ENCODE data around the gene SGK1.

Gene SGK1

GRCh38 chr6:134253681-134254080, 64.2 kb downstream of the SGK1 start:
- DNase-seq (ENCODE audit: low read depth in 1 of 2, low spot score in 1 of 2), result no peak
- in situ Hi-C loops (cut with HindIII; ENCODE audit: low pct_unique_long_range_greater_than_20kb, low sequenced_read_pairs), result no loop called here

GRCh38 chr6:134251320-134251719, 66.6 kb downstream of the SGK1 start:
- TF ChIP-seq JUND (IDR thresholded peaks at IDR 0.05; ENCODE audit: low read depth), result no peak
- in situ Hi-C loops (cut with HindIII; ENCODE audit: low pct_unique_long_range_greater_than_20kb, low sequenced_read_pairs), result no loop called here

More at GRCh38 chr6:134253681-134254080, 64.2 kb downstream of the SGK1 start:
- TF ChIP-seq JUND (IDR thresholded peaks at IDR 0.05; ENCODE audit: low read depth), result no peak

GRCh38 chr6:134250776-134251175, 67.1 kb downstream of the SGK1 start:
- no peak for DNase-seq (ENCODE audit: low read depth in 1 of 2, low spot score in 1 of 2)
- in situ Hi-C loops (cut with HindIII; ENCODE audit: low pct_unique_long_range_greater_than_20kb, low sequenced_read_pairs), result no loop called here
- TF ChIP-seq JUND (IDR thresholded peaks at IDR 0.05; ENCODE audit: low read depth), result no peak

More at GRCh38 chr6:134251320-134251719, 66.6 kb downstream of the SGK1 start:
- no peak for DNase-seq (ENCODE audit: low read depth in 1 of 2, low spot score in 1 of 2)

DNA sequence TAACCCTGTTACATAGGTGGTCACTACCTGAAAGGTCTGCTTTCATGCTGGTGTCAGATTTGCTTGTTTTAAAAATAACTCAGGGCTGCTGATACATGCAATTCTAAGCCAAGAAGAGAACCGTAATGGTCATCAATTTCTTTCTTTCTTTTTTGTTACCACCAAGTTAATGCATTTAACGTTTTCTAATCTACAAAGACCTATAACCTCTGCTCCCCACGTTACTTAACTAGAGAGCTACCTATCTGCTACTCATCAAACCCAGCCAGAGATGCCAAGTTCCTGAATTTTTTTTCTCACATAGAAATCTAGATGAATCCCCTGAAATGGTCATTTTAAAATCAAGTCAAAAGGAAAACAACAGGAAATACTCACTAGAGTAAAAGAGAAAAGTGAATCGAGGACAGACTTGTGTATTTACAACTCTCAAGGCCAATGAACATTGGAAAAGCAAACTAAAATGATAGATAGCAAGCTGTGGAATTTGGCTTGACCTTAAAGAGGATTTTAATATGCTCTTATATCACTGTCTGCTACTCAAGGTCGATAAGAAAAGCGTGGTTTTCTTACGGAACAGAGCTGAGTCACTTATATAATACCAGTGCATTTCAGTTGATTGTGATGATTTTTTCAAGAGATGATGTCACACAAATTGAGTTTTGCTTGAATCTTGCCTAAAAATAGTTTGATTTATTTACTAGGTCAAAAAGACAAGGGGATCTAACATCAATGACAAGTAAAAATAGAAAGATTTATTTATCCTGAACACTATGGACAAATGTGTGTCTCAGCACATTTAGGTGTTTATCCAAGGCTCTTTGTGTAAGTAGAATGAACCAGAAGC, 67.9 kb downstream of the SGK1 start:
- no peak for TF ChIP-seq JUND (IDR thresholded peaks at IDR 0.05; ENCODE audit: low read depth)
- in situ Hi-C loops (cut with HindIII; ENCODE audit: low pct_unique_long_range_greater_than_20kb, low sequenced_read_pairs), result no loop called here
- DNase-seq (ENCODE audit: low read depth in 1 of 2, low spot score in 1 of 2), result no peak

GRCh38 chr6:134249239-134249758, 68.6 kb downstream of the SGK1 start:
- DNase-seq (ENCODE audit: low read depth in 1 of 2, low spot score in 1 of 2), result no peak
- no peak for TF ChIP-seq JUND (IDR thresholded peaks at IDR 0.05; ENCODE audit: low read depth)
- in situ Hi-C loops (cut with HindIII; ENCODE audit: low pct_unique_long_range_greater_than_20kb, low sequenced_read_pairs), result no loop called here

DNA sequence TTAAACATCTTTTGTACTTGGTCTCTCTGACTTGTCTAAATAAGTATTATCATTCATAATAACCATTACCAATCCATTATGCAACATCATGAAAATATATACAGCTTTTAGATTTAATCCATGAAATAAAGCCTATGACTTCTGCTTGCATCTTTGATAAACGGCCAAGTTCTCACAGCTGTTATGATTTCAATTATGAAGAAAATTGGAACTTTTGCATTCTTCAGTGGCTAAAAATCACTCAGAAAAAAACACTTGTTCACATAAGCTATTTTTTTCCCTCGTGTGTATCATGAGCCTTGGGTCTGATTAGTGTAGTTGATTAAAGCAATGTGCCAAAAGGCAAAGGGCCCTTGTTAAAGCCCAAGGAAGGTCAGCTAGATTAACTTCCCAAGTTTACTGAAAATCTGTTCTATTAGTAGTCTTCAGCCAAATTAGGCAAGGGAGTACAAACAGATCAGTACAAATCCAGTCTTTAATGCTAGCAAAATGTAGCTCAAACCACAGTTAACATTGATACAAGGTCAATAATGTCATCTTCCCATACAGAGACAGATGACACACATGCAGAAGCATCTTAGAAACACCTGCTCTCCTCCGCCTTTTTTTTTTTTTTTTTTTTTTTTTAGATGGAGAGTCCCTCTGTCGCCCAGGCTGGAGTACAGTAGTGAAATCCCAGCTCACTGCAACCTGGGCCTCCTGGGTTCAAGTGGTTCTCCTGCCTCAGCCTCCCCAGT, 69.9 kb downstream of the SGK1 start:
- no peak for DNase-seq (ENCODE audit: low read depth in 1 of 2, low spot score in 1 of 2)
- in situ Hi-C loops (cut with HindIII; ENCODE audit: low pct_unique_long_range_greater_than_20kb, low sequenced_read_pairs), result no loop called here
- TF ChIP-seq JUND (IDR thresholded peaks at IDR 0.05; ENCODE audit: low read depth), result no peak

- no peak for DNase-seq (ENCODE audit: low read depth in 1 of 2, low spot score in 1 of 2)
- no peak for TF ChIP-seq JUND (IDR thresholded peaks at IDR 0.05; ENCODE audit: low read depth)
- in situ Hi-C loops (cut with HindIII; ENCODE audit: low pct_unique_long_range_greater_than_20kb, low sequenced_read_pairs), result no loop called here
These were observed 70.6 kb downstream of the SGK1 start for GRCh38 chr6:134247231-134247833.

DNA sequence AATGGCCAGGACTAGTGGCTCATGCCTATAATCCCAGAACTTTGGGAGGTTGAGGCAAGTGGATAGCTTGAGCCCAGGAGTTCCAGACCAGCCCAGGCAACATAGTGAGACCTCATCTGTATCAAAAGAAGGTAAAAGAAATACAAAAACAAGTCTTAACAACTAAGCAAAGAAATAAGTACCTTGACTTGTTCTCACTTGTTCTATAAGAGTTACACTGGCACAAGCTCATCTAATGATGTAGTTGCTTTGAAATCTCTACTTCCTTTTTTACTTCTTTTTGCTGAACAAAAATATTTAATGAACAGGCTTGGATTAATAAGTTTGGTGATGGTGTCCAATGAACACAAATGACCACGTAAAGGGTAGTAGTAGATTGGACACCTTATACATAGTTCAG, 72.2 kb downstream of the SGK1 start:
- DNase-seq (ENCODE audit: low read depth in 1 of 2, low spot score in 1 of 2), result no peak
- TF ChIP-seq JUND (IDR thresholded peaks at IDR 0.05; ENCODE audit: low read depth), result no peak
- in situ Hi-C loops (cut with HindIII; ENCODE audit: low pct_unique_long_range_greater_than_20kb, low sequenced_read_pairs), result no loop called here

GRCh38 chr6:134245041-134245440, 72.9 kb downstream of the SGK1 start:
- peak in 1 of 2 experiments; percentile 4 for DNase-seq (ENCODE audit: low read depth in 1 of 2, low spot score in 1 of 2)
- in situ Hi-C loops (cut with HindIII; ENCODE audit: low pct_unique_long_range_greater_than_20kb, low sequenced_read_pairs), result no loop called here
- TF ChIP-seq JUND (IDR thresholded peaks at IDR 0.05; ENCODE audit: low read depth), result no peak

DNA sequence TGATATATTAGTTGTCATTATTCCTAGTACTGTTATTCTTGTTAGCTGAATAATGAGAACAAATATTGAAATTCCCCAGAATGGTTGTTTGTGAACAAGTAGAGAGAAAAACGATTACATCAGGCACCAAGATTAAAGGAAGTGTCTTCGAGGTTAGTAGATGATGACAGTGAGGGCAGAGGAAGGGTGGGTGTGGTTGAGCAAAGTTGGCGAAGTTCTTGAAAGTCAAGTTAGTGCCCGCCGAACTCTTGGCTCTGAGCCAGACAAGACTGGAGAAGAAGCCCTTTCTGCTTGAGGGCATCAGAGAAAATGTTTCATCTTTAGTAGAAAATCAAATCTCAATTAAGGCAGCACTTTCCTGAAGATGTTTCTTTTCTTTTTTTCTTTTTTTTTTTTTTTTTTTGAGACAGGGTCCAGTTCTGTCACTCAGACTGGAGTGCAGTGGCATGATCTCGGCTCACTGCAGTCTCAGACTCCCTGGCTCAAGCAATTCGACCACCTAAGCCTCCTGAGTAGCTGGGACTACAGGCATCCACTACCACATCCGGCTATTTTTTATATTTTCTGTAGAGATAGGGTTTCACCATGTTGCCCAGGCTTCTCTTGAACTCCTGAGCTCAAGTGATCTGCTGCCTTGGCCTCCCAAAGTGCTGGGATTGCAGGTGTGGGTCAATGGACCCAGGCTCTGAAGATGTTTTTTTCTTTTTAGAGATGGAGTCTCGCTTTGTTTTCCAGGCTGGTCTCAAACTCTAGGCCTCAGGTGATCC, 77.1 kb downstream of the SGK1 start:
- in situ Hi-C loops (cut with HindIII; ENCODE audit: low pct_unique_long_range_greater_than_20kb, low sequenced_read_pairs), result no loop called here
- TF ChIP-seq JUND (IDR thresholded peaks at IDR 0.05; ENCODE audit: low read depth), result no peak
- no peak for DNase-seq (ENCODE audit: low read depth in 1 of 2, low spot score in 1 of 2)

GRCh38 chr6:134238960-134239795, 78.7 kb downstream of the SGK1 start:
- no peak for DNase-seq (ENCODE audit: low read depth in 1 of 2, low spot score in 1 of 2)
- TF ChIP-seq JUND (IDR thresholded peaks at IDR 0.05; ENCODE audit: low read depth), result no peak
- in situ Hi-C loops (cut with HindIII; ENCODE audit: low pct_unique_long_range_greater_than_20kb, low sequenced_read_pairs), result no loop called here
